HG03095 (cell line): ENCODE results near the gene TCERG1L.
"Not testable (repeated sequence)": the region's sequence is repeated elsewhere in the genome, so short reads cannot be mapped to it uniquely, and the experiment has no call there.

Experiments
- ATAC-seq: cut with Tn5 transposase; IDR thresholded peaks from one replicate; pipeline ENCODE4 v1.9.1; 2021; ENCODE audit warnings: moderate library complexity; ENCODE audit not compliant: unreplicated experiment

TCERG1L gene

GRCh38 chr10:131091682-131092081 is 219.8 kb downstream of the TCERG1L start:
- no peak for ATAC-seq

- no peak for ATAC-seq
Measured at GRCh38 chr10:131090761-131091661, 220.5 kb downstream of the TCERG1L start.

- ATAC-seq: no peak
Measured at GRCh38 chr10:131089861-131090260, 221.7 kb downstream of the TCERG1L start.

- no peak for ATAC-seq
Measured at GRCh38 chr10:131089150-131089549, 222.4 kb downstream of the TCERG1L start.

GRCh38 chr10:131088619-131089018 is 222.9 kb downstream of the TCERG1L start:
- ATAC-seq: no peak

GRCh38 chr10:131087464-131088215 is 223.9 kb downstream of the TCERG1L start:
- ATAC-seq: no peak

- no peak for ATAC-seq
Measured at GRCh38 chr10:131086511-131086910, 225.0 kb downstream of the TCERG1L start.

GRCh38 chr10:131086094-131086493 is 225.4 kb downstream of the TCERG1L start:
- no peak for ATAC-seq

- no peak for ATAC-seq
Measured at GRCh38 chr10:131085091-131085860, 226.2 kb downstream of the TCERG1L start.

GRCh38 chr10:131084791-131085090 is 226.8 kb downstream of the TCERG1L start:
- no peak for ATAC-seq

GRCh38 chr10:131083915-131084790 is 227.4 kb downstream of the TCERG1L start:
- ATAC-seq: no peak

GRCh38 chr10:131082991-131083481 is 228.5 kb downstream of the TCERG1L start:
- ATAC-seq: no peak

GRCh38 chr10:131082201-131082850 is 229.2 kb downstream of the TCERG1L start:
- no peak for ATAC-seq

- ATAC-seq: no peak
Measured at GRCh38 chr10:131081786-131082185, 229.7 kb downstream of the TCERG1L start.

GRCh38 chr10:131081376-131081775 is 230.1 kb downstream of the TCERG1L start:
- no peak for ATAC-seq

- ATAC-seq: no peak
Measured at GRCh38 chr10:131080571-131080970, 230.9 kb downstream of the TCERG1L start.

GRCh38 chr10:131079314-131079713 is 232.2 kb downstream of the TCERG1L start:
- no peak for ATAC-seq

GRCh38 chr10:131078882-131079280 is 232.6 kb downstream of the TCERG1L start:
- not testable (repeated sequence) for ATAC-seq

- no peak for ATAC-seq
Measured at GRCh38 chr10:131078131-131078881, 233.2 kb downstream of the TCERG1L start.
